ACC112 (cell line): Measurements from ENCODE around the gene ARHGEF4.

ENCODE experiments used
- H2AFZ ChIP-seq: fragments of 200-600 bp; sonication (generic); one replicate; pipeline ENCODE4 v1.6.0; 2017; ENCODE audit warnings: antibody characterized with exemption, low read length; ENCODE audit not compliant: unreplicated experiment
- H3K27ac ChIP-seq: fragments of 200-600 bp; sonication (generic); 2 replicates; pipeline ENCODE4 v1.5.1; 2014; ENCODE audit warnings: low read depth, mild to moderate bottlenecking, antibody characterized with exemption, low read length, moderate library complexity
- H3K27me3 ChIP-seq: fragments of 200-600 bp; sonication (generic); 2 replicates; pipeline ENCODE4 v1.6.1; 2014; ENCODE audit warnings: mild to moderate bottlenecking, antibody characterized with exemption, low read length, moderate library complexity, mixed read lengths; ENCODE audit not compliant: insufficient read depth
- H3K36me3 ChIP-seq: fragments of 200-600 bp; sonication (generic); 2 replicates; pipeline ENCODE4 v1.6.1; 2016; ENCODE audit warnings: mild to moderate bottlenecking, antibody characterized with exemption, low read length, moderate library complexity, mixed read lengths; ENCODE audit not compliant: insufficient read depth
- H3K4me1 ChIP-seq: fragments of 200-600 bp; sonication (generic); one replicate; pipeline ENCODE4 v1.6.1; 2016; ENCODE audit warnings: low read length, mixed read lengths; ENCODE audit not compliant: insufficient read depth, unreplicated experiment, control insufficient read depth
- H3K4me3 ChIP-seq: fragments of 200-600 bp; sonication (generic); 2 replicates; pipeline ENCODE4 v1.5.1; 2014; ENCODE audit warnings: mild to moderate bottlenecking, low read depth, low read length
- H3K79me2 ChIP-seq: fragments of 200-600 bp; sonication (generic); one replicate; pipeline ENCODE4 v1.6.0; 2016; ENCODE audit warnings: low read length; ENCODE audit not compliant: control insufficient read depth, unreplicated experiment, insufficient read depth

The ARHGEF4 gene

GRCh38 chr2:131046918-131047652 is 210.4 kb downstream of the ARHGEF4 start:
- Histone ChIP-seq H3K4me1 (peaks cover 2% of the 10 kb centered on the region), H3K27ac (no peak overlapping the region), H3K27me3 (no peaks in the 10 kb centered on the region), H3K36me3 (peaks cover 17% of the 10 kb centered on the region), H3K79me2 (no peaks in the 10 kb centered on the region), H3K4me3 (no peak overlapping the region), H2AFZ (no peak overlapping the region)

GRCh38 chr2:131047920-131048560 is 211.3 kb downstream of the ARHGEF4 start:
- Histone ChIP-seq H3K4me3 (no peak overlapping the region), H3K27me3 (no peaks in the 10 kb centered on the region), H3K36me3 (peaks cover 25% of the 10 kb centered on the region), H2AFZ (no peak overlapping the region), H3K79me2 (no peaks in the 10 kb centered on the region), H3K27ac (no peak overlapping the region), H3K4me1 (no peaks in the 10 kb centered on the region)

- Histone ChIP-seq H3K27ac (no peak overlapping the region), H3K36me3 (peaks cover 28% of the 10 kb centered on the region)
Observed at GRCh38 chr2:131048641-131049040, 211.9 kb downstream of the ARHGEF4 start.

GRCh38 chr2:131049150-131049718 is 212.5 kb downstream of the ARHGEF4 start:
- H3K36me3 ChIP-seq, result peaks cover 28% of the 10 kb centered on the region
- no peaks in the 10 kb centered on the region for H3K4me1 ChIP-seq
- H3K79me2 ChIP-seq, result no peaks in the 10 kb centered on the region
- no peak overlapping the region for H2AFZ ChIP-seq
- no peaks in the 10 kb centered on the region for H3K27me3 ChIP-seq
- no peak overlapping the region for H3K27ac ChIP-seq
- H3K4me3 ChIP-seq, result no peak overlapping the region

More at GRCh38 chr2:131048641-131049040, 211.9 kb downstream of the ARHGEF4 start:
- Histone ChIP-seq H3K79me2 (no peaks in the 10 kb centered on the region), H3K4me1 (no peaks in the 10 kb centered on the region), H2AFZ (no peak overlapping the region), H3K27me3 (no peaks in the 10 kb centered on the region), H3K4me3 (no peak overlapping the region)

- Histone ChIP-seq H3K27me3 (no peaks in the 10 kb centered on the region), H3K27ac (no peak overlapping the region), H2AFZ (no peak overlapping the region), H3K79me2 (peaks cover 10% of the 10 kb centered on the region), H3K36me3 (peaks cover 35% of the 10 kb centered on the region), H3K4me3 (no peak overlapping the region), H3K4me1 (no peaks in the 10 kb centered on the region)
Observed at GRCh38 chr2:131050896-131051295, 214.2 kb downstream of the ARHGEF4 start.

GRCh38 chr2:131052741-131053263 is 216.1 kb downstream of the ARHGEF4 start:
- Histone ChIP-seq H3K27me3 (no peaks in the 10 kb centered on the region), H3K79me2 (peaks cover 24% of the 10 kb centered on the region), H3K36me3 (peaks cover 43% of the 10 kb centered on the region)

GRCh38 chr2:131054488-131054887 is 217.8 kb downstream of the ARHGEF4 start:
- no peaks in the 10 kb centered on the region for H3K27me3 ChIP-seq
- H3K27ac ChIP-seq, result no peak overlapping the region
- no peaks in the 10 kb centered on the region for H3K4me1 ChIP-seq
- H3K79me2 ChIP-seq, result peaks cover 40% of the 10 kb centered on the region
- peaks cover 47% of the 10 kb centered on the region for H3K36me3 ChIP-seq
- no peak overlapping the region for H3K4me3 ChIP-seq
- no peak overlapping the region for H2AFZ ChIP-seq

More at GRCh38 chr2:131052741-131053263, 216.1 kb downstream of the ARHGEF4 start:
- Histone ChIP-seq H2AFZ (no peak overlapping the region), H3K4me3 (no peak overlapping the region), H3K27ac (no peak overlapping the region), H3K4me1 (no peaks in the 10 kb centered on the region)

GRCh38 chr2:131055169-131056065 is 218.7 kb downstream of the ARHGEF4 start:
- H3K4me3 ChIP-seq, result no peak overlapping the region
- H2AFZ ChIP-seq, result no peak overlapping the region
- H3K36me3 ChIP-seq, result peaks cover 41% of the 10 kb centered on the region
- H3K79me2 ChIP-seq, result peaks cover 49% of the 10 kb centered on the region
- no peak overlapping the region for H3K27ac ChIP-seq
- H3K4me1 ChIP-seq, result no peaks in the 10 kb centered on the region
- H3K27me3 ChIP-seq, result no peaks in the 10 kb centered on the region

GRCh38 chr2:131056204-131056931 is 219.7 kb downstream of the ARHGEF4 start:
- Histone ChIP-seq H3K27ac (no peak overlapping the region), H3K36me3 (peaks cover 41% of the 10 kb centered on the region), H3K4me3 (no peak overlapping the region), H3K27me3 (no peaks in the 10 kb centered on the region), H3K79me2 (peaks cover 55% of the 10 kb centered on the region), H3K4me1 (no peaks in the 10 kb centered on the region), H2AFZ (no peak overlapping the region)

GRCh38 chr2:131056932-131057287 is 220.2 kb downstream of the ARHGEF4 start:
- H3K4me1 ChIP-seq, result no peaks in the 10 kb centered on the region
- H3K27ac ChIP-seq, result no peak overlapping the region
- peaks cover 37% of the 10 kb centered on the region for H3K36me3 ChIP-seq
- no peak overlapping the region for H3K4me3 ChIP-seq
- H3K27me3 ChIP-seq, result no peaks in the 10 kb centered on the region
- H2AFZ ChIP-seq, result no peak overlapping the region
- peaks cover 60% of the 10 kb centered on the region for H3K79me2 ChIP-seq
